Measurements from ENCODE around the gene SAMD14.
"Not testable (repeated sequence)": the region's sequence is repeated elsewhere in the genome, so short reads cannot be mapped to it uniquely, and the experiment has no call there.

The SAMD14 gene

DNA sequence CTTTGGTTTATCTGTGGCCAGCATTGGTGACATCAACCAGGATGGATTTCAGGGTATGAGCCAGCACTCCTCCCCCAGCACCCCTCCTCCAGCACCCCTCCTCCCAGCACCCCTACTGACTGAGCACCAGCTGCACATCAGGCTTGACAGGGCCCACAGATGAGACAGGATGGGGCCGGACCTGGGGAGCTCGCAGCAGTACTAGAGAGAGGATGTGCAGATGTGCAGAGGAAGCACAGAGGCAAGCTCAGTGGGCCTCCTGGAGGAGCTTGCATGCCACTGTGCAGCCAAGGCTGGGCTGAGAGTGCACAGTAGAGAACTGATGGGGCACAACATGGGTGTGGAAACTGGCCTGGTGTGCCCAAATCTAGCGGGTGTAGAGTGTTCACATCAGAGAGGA, 57.8 kb downstream of the SAMD14 start:
- DNase-seq, result no peak

DNA sequence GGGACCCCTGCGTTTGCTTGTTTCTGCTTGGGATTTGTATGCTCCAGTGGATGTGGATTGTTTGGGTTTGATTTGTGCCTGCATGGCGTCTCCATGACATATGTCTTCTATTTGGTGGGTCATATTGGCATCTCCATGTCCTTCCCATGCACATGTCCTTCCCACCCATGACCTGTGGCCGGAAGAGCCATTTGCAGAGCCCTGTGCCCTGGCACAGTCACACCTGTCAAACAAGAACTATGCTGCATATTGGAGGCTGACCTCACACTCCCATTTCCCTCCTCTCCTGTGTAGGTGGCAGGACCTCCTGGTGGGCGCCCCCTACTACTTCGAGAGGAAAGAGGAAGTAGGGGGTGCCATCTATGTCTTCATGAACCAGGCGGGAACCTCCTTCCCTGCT, 58.3 kb downstream of the SAMD14 start:
- no peak for DNase-seq

DNA sequence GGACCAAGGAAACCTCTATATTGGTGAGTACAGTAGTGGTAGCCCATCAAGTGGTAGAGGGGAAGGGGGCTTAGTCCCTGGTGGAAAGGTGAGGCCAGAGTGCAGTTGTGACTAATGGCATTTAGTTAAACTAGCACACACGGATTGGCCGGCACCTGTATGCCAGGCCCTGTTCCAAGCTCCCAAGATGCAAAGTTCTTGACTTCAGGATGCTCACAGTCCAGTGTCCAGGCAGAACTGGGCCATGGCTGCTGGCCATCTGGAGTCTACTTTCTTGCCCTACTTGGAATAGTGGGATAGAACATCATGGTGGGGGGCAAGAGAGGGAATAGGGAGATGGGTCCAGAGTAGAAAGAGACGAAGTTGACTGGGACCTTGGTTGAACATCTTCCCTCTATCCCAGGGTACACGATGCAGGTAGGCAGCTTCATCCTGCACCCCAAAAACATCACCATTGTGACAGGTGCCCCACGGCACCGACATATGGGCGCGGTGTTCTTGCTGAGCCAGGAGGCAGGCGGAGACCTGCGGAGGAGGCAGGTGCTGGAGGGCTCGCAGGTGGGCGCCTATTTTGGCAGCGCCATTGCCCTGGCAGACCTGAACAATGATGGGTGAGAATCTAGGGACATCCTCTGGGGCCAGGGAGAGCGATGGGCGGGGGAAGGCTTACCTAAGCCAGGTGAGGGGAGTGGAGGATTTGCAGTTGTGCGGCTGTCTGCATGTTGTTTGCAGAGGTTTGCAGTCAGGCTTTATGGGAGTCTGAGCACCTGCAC, 58.9 kb downstream of the SAMD14 start:
- DNase-seq, result no peak

GRCh38 chr17:50067996-50068395, 62.0 kb downstream of the SAMD14 start:
- no peak for DNase-seq

DNA sequence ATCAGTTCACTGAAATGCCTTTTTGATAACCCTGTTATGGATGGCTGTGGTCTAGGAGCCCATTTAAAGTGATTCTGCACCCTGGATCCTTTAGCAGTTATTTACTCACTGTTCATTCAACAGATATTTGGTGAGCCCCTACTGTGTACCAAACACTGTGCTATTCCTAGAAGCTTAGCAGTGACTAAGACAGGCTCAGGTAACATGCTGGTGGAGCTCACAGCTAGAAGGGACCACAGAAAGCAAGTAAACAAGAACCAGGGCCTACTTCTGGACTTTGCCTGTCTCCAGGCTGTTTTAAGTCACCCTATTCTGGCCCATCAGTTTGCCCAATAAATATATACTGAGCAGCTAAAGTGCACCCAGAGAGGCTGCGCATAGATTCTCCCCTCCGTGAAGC, 63.0 kb downstream of the SAMD14 start:
- DNase-seq, result no peak

GRCh38 chr17:50065056-50065455, 64.9 kb downstream of the SAMD14 start:
- no peak for DNase-seq

DNA sequence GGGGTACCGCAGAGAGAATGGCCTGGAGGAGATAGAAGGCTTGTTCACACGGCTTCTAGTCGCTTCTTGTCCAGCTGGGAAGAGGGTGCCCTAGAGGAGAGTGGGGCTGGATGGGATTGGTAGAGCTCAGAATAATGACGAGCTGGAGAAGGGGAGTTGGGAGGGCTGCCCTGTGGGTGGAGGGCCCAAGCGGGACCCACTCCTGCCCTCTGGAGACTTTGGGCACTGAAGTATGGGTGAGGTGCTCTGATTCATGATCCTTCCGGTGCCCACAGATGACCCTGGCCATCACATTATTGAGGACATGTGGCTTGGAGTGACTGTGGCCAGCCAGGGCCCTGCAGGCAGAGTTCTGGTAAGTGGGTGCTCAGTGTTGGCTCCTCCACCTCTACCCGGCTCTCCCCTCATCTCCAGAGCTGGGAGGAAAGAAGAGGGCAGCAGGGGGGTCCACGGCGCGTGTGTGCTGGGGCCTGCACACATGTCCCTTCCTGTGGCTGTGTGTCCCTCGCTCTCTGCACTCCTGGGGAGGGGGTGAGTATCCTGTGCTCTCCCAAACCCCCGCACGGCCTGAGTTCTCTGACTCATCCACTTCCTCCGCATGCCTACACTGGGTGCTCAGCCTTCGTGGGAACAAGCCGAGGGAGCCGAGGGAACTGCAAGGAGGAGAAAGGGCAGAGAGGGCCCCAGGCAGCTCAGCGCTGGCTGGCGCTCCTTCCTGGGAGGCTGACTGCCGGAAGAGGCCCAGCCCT, 65.5 kb downstream of the SAMD14 start:
- peak; percentile 82 for DNase-seq

DNA sequence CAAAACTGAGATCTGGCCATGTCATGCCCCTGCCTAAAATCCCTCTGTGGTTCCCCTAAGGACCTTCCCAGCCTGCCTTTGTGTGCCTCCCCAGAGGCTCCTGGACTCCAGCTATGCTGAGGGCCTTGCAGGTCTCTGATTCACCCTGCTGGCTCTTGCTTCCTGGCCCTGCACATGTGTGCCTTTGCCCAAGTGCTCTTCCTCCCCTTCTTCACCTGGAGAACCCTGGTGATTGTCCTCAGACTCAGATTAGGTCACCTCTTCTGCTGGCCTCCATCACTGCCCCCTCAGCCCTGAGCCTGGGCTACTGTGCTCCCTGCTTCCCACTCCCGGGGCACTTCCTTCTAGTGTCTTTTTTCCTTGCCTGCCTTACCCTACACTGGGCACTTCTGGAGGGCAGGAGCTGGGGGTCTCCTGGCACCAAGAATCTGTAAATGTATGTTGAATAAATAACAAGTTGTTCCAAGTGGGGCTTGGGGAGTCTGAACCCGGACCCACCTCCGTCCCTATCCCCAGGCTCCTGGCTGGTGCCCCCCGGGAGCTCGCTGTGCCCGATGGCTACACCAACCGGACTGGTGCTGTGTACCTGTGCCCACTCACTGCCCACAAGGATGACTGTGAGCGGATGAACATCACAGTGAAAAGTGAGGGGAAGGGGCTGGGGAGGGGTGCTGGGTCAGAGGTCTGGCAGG, 66.3 kb downstream of the SAMD14 start:
- peak; percentile 28 for DNase-seq

- DNase-seq, result peak; percentile 11
These were observed 67.4 kb downstream of the SAMD14 start for GRCh38 chr17:50062293-50063243.

GRCh38 chr17:50061713-50062045, 68.3 kb downstream of the SAMD14 start:
- not testable (repeated sequence) for DNase-seq

- no peak for DNase-seq
These were observed 68.8 kb downstream of the SAMD14 start for GRCh38 chr17:50060951-50061712.
